Mesodermal cell (in vitro differentiated cells): ENCODE measurements around the gene AUTS2.

Experiments
- H3K27ac ChIP-seq: 2 replicates; pipeline ENCODE4 v1.7.0; 2013; ENCODE audit warnings: mild to moderate bottlenecking, low read depth, low read length, moderate library complexity; ENCODE audit not compliant: severe bottlenecking
- H3K36me3 ChIP-seq: 2 replicates; pipeline ENCODE4 v1.7.1; 2013; ENCODE audit warnings: mild to moderate bottlenecking, low read length, moderate library complexity; ENCODE audit not compliant: control insufficient read depth, insufficient read depth
- H3K4me1 ChIP-seq: one replicate; pipeline ENCODE4 v1.7.1; 2013; ENCODE audit warnings: mild to moderate bottlenecking, low read length; ENCODE audit not compliant: insufficient read depth, control insufficient read depth, poor library complexity, severe bottlenecking
- H3K4me3 ChIP-seq: 2 replicates; pipeline ENCODE4 v1.7.0; 2013; ENCODE audit warnings: low read length, control low read depth, mild to moderate bottlenecking; ENCODE audit not compliant: insufficient read depth, poor library complexity, severe bottlenecking; ENCODE audit errors: extremely low read depth
- H3K9me3 ChIP-seq: 2 replicates; pipeline ENCODE4 v1.7.1; 2013; ENCODE audit warnings: mild to moderate bottlenecking, low read length, moderate library complexity; ENCODE audit not compliant: control insufficient read depth
- WGBS, 2 experiments: methylation state at CpG; one replicate each; pipeline ENCODE4 v1.1.5; 2013; ENCODE audit warnings: missing lambda C conversion rate in 2 of 2; ENCODE audit not compliant: insufficient coverage in 2 of 2; 5-methylcytosine and 5-hydroxymethylcytosine counted together

Gene AUTS2

DNA sequence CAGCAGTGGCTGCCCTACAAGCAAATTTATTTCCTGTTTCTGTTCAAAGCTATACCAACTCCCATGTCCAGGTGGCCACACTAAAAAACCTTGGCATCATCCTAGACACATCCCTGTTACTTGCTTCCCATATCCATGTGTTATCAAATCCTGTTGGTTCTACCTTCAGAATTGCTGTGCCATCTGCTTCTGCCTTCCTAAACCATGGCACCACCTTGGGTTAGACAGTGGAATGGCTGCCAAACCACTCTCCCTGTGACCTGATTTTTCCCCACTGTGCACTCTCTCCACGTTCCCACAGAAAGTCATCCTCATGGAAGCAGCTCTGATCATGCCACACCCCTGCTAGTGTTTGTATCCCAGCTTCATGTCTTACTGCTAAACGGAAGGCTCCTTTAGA is 836.1 kb downstream of the AUTS2 start:
- H3K27ac ChIP-seq = no peak overlapping the region
- no peak overlapping the region for H3K4me3 ChIP-seq
- WGBS, 2 experiments = 83% methylated on average over 2 of the region's 2 CpGs
- no peaks in the 10 kb centered on the region for H3K9me3 ChIP-seq
- no peaks in the 10 kb centered on the region for H3K4me1 ChIP-seq
- no peaks in the 10 kb centered on the region for H3K36me3 ChIP-seq

DNA sequence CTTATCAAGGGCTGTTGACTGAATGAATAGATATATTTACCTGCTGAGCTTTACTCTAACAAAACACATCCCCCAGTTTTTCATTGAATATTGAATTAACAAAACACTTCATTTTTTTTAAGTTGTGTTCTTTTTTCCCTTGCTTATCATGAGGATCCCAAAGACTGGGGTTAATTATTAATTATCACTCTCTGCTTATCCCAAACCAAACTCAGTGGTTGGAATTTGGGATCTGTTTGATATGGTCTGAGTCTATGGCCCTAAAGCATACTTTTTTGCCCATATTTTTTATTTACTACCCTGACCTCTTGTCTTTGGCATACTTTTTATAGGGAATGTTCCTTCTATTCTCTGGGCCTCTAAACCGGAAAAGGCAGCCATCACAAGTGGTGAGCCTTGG is 836.5 kb downstream of the AUTS2 start:
- Histone ChIP-seq H3K9me3 (no peaks in the 10 kb centered on the region), H3K27ac (no peak overlapping the region), H3K36me3 (no peaks in the 10 kb centered on the region), H3K4me3 (no peak overlapping the region), H3K4me1 (no peaks in the 10 kb centered on the region)
- 100% methylated on average over 1 of the region's 1 CpG for WGBS, 2 experiments

GRCh38 chr7:70435634-70436033 is 837.4 kb downstream of the AUTS2 start:
- Histone ChIP-seq H3K4me3 (no peak overlapping the region), H3K4me1 (no peaks in the 10 kb centered on the region), H3K36me3 (no peaks in the 10 kb centered on the region), H3K27ac (no peak overlapping the region), H3K9me3 (no peaks in the 10 kb centered on the region)
- WGBS, 2 experiments = no CpG with 5 or more reads among the region's 1 CpG

GRCh38 chr7:70436790-70437350 is 838.6 kb downstream of the AUTS2 start:
- H3K36me3 ChIP-seq = no peaks in the 10 kb centered on the region
- WGBS, 2 experiments = 85 to 98% methylated on average over 5 of the region's 5 CpGs
- H3K4me1 ChIP-seq = no peaks in the 10 kb centered on the region
- H3K4me3 ChIP-seq = no peak overlapping the region
- no peak overlapping the region for H3K27ac ChIP-seq
- H3K9me3 ChIP-seq = no peaks in the 10 kb centered on the region

GRCh38 chr7:70439651-70440050 is 841.4 kb downstream of the AUTS2 start:
- Histone ChIP-seq H3K9me3 (no peaks in the 10 kb centered on the region), H3K27ac (no peak overlapping the region), H3K36me3 (no peaks in the 10 kb centered on the region), H3K4me1 (no peaks in the 10 kb centered on the region), H3K4me3 (no peak overlapping the region)
- WGBS, 2 experiments = 100% methylated on average over 1 of the region's 2 CpGs; no CpG with 5 or more reads in 1 of the 2 experiments

DNA sequence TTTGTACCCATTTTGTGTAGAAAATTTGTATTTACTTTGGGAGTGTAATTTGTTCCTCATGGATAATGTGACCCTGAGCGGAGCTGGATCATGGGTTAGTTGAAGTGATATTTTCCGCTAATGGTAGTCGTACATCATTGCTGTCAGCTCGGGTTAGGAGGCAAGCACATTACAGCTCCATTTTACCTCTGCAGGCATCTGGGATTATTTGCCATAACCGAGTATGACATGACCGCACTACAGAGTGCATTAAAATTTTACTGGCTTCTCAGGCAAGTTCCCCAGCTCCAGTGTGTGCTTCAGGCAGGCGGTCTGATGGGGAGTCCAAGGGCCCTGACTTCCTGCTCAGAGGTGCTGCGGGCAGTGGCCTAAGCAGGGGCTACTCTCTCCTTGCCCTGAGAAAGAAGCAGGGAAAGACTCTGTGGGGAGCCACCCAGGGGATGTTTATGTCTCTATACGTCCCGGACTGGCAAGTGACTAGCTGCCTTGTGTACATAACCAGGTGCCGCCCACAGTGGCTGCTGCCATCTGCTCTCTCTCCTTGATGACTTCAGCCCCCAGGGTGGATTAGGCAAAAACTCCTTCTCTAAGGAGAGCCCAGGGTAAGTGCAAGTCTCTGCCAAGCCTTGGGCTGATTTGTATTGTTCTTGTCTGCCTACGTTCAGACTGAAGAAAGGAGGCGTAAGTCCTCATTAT is 848.3 kb downstream of the AUTS2 start:
- Histone ChIP-seq H3K27ac (no peak overlapping the region), H3K4me1 (no peaks in the 10 kb centered on the region), H3K9me3 (no peaks in the 10 kb centered on the region), H3K4me3 (no peak overlapping the region), H3K36me3 (no peaks in the 10 kb centered on the region)
- WGBS, 2 experiments = 84 to 89% methylated on average over 12 of the region's 13 CpGs

DNA sequence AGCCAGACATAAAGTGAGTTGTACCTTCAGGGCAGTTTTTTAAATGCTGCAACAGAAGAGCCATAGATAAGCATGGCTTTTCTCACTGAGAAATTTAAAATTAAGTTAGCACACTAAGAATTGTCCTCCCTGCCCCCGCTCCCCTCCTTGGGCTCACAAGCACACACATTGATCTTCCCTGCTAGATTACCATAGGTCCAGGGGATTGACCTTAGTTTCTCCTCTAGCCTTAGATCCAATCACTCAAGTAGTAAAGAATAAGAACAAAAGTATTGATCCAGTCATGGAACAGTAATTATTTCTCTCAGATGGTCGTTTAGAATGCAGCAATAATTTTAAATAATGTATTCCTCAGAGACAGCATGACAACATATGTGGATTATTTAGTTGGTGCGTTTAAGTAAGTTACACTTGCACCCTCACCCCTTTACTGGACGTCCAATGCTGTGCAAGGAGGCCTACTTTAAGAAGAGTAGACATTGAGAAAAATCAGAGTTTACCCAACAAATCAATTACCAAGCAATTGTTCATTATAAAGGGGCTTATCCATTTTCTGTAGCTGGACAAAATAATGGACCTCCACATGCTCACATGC is 850.1 kb downstream of the AUTS2 start:
- Histone ChIP-seq H3K9me3 (peaks cover 6% of the 10 kb centered on the region), H3K36me3 (no peaks in the 10 kb centered on the region), H3K4me1 (no peaks in the 10 kb centered on the region), H3K27ac (no peak overlapping the region), H3K4me3 (no peak overlapping the region)
- 81 to 88% methylated on average over 1 to 3 of the region's 4 CpGs for WGBS, 2 experiments

DNA sequence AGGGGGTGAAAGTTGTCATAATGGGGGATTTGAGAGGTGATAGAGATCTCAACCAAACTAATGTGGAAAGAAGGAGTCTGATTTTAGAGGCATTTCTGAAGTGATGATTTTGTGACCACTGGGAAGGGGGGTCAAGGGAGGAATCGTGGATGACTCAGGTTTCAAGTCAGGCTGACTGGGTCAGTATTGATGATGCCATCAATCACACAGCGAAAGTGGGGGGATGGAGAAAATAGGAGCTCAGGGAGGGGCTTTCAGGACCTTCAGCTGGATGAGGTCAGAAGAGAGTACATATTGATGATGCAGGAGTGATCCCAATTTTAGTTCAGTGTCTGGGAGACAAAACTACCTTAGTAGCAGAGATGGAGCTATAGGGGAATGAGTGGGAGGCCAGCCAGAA is 852.5 kb downstream of the AUTS2 start:
- Histone ChIP-seq H3K27ac (no peak overlapping the region), H3K36me3 (no peaks in the 10 kb centered on the region), H3K9me3 (peaks cover 9% of the 10 kb centered on the region), H3K4me3 (no peak overlapping the region), H3K4me1 (no peaks in the 10 kb centered on the region)
- 88 to 100% methylated on average over 1 to 2 of the region's 2 CpGs for WGBS, 2 experiments

DNA sequence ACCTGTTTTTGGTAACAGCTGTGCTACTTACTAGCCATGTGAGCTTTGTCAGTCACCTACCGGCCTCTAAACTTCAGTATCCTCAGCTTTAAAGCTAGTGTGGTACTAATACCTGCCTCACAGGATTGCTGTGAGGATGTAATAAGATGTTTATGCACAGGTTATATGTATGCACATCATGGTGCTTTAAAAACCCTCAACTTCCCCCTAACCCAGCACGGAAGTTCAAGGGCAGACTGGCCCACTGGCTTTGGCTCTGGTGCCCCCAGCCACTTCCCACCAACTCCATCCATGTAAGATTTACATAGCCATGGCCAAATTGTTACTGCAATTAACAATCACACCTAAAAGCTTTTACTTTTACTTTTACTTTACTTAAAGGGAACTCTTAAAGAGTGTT is 857.6 kb downstream of the AUTS2 start:
- no peaks in the 10 kb centered on the region for H3K36me3 ChIP-seq
- WGBS, 2 experiments = 100% methylated on average over 1 of the region's 2 CpGs

DNA sequence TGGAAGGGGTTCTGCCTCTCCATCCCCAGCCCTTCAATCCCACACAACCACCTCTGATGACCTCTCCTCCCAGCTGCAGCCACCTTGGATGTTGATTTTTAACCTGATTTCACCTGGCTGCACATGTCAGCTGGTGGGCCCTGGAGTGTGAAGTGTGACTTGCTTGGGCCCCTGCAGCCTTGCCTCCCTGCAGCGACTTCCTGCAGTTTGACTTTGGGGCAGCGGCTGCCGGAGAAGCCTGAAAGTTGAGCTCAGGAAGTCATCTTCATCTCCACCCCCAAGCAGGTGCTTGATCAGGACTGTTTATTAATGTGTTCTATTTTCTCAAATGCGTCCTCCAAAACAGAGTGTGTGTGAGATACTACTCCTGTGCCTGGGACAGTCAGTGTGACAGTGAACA is 858.4 kb downstream of the AUTS2 start:
- 80 to 100% methylated on average over 1 to 2 of the region's 4 CpGs for WGBS, 2 experiments
- Histone ChIP-seq H3K9me3 (peaks cover 9% of the 10 kb centered on the region), H3K4me1 (peaks cover 15% of the 10 kb centered on the region), H3K27ac (no peak overlapping the region), H3K4me3 (no peak overlapping the region), H3K36me3 (no peaks in the 10 kb centered on the region)

More for the DNA sequence above, 857.6 kb downstream of the AUTS2 start:
- H3K9me3 ChIP-seq = peaks cover 9% of the 10 kb centered on the region
- no peak overlapping the region for H3K27ac ChIP-seq
- H3K4me3 ChIP-seq = no peak overlapping the region
- peaks cover 15% of the 10 kb centered on the region for H3K4me1 ChIP-seq

- WGBS, 2 experiments = 92 to 100% methylated on average over 1 to 2 of the region's 3 CpGs
- H3K4me1 ChIP-seq = peaks cover 15% of the 10 kb centered on the region
- H3K36me3 ChIP-seq = no peaks in the 10 kb centered on the region
- H3K4me3 ChIP-seq = no peak overlapping the region
- H3K9me3 ChIP-seq = peaks cover 9% of the 10 kb centered on the region
- H3K27ac ChIP-seq = peak overlapping the region; percentile 75
Measured at GRCh38 chr7:70457482-70457881, 859.2 kb downstream of the AUTS2 start.
